ENCODE results near the gene TNFAIP8L2.

Gene TNFAIP8L2

GRCh38 chr1:151156515-151156819 is at the start of gene TNFAIP8L2:
Gene TNFAIP8L2, plus strand, starts transcription at chr1:151156649. Its CDS starts 2,049 bp downstream, at chr1:151158698.
- TF ChIP-seq TEAD4 (IDR thresholded peaks at IDR 0.05) = no peak
- TF ChIP-seq MAX (IDR thresholded peaks at IDR 0.05) = no peak
- no peak for TF ChIP-seq NFIC (IDR thresholded peaks at IDR 0.05)
- TF ChIP-seq TAF1 (IDR thresholded peaks at IDR 0.05; ENCODE audit: low read depth) = no peak
- no peak for TF ChIP-seq EP300 (IDR thresholded peaks at IDR 0.05; ENCODE audit: borderline replicate concordance)
- TF ChIP-seq EGR1 (IDR thresholded peaks at IDR 0.05) = no peak
- TF ChIP-seq USF1 (IDR thresholded peaks at IDR 0.05) = no peak
- no peak for TF ChIP-seq FOXM1 (IDR thresholded peaks at IDR 0.05; ENCODE audit: borderline replicate concordance, low read depth)
- no peak for TF ChIP-seq ZBTB7A (IDR thresholded peaks at IDR 0.05; ENCODE audit: low read depth)
- no peak for TF ChIP-seq YY1 (IDR thresholded peaks at IDR 0.05; ENCODE audit: low read depth)
- TF ChIP-seq CREB1 (IDR thresholded peaks at IDR 0.05; ENCODE audit: low read depth) = no peak

GRCh38 chr1:151106894-151107293 is 49.6 kb upstream of the TNFAIP8L2 start:
- TF ChIP-seq YY1 (IDR thresholded peaks at IDR 0.05; ENCODE audit: low read depth) = no peak
- no peak for TF ChIP-seq EP300 (IDR thresholded peaks at IDR 0.05; ENCODE audit: borderline replicate concordance)
- no peak for TF ChIP-seq TAF1 (IDR thresholded peaks at IDR 0.05; ENCODE audit: low read depth)
- TF ChIP-seq CREB1 (IDR thresholded peaks at IDR 0.05; ENCODE audit: low read depth) = no peak
- TF ChIP-seq EGR1 (IDR thresholded peaks at IDR 0.05) = no peak
- TF ChIP-seq ZBTB7A (IDR thresholded peaks at IDR 0.05; ENCODE audit: low read depth) = no peak
- TF ChIP-seq MAX (IDR thresholded peaks at IDR 0.05) = no peak
- TF ChIP-seq RAD21 (IDR thresholded peaks at IDR 0.05; ENCODE audit: low read depth) = no peak
- no peak for TF ChIP-seq FOXM1 (IDR thresholded peaks at IDR 0.05; ENCODE audit: borderline replicate concordance, low read depth)
- TF ChIP-seq USF1 (IDR thresholded peaks at IDR 0.05) = no peak
- TF ChIP-seq NFIC (IDR thresholded peaks at IDR 0.05) = no peak
- TF ChIP-seq REST (IDR thresholded peaks at IDR 0.05; ENCODE audit: low read depth) = no peak
- no peak for TF ChIP-seq TCF12 (IDR thresholded peaks at IDR 0.05; ENCODE audit: low read depth)
- no peak for TF ChIP-seq CEBPB (IDR thresholded peaks at IDR 0.05)
- TF ChIP-seq TEAD4 (IDR thresholded peaks at IDR 0.05) = no peak

GRCh38 chr1:151108331-151108730 is 48.1 kb upstream of the TNFAIP8L2 start:
- TF ChIP-seq RAD21 (IDR thresholded peaks at IDR 0.05; ENCODE audit: low read depth) (no peak), ZBTB7A (IDR thresholded peaks at IDR 0.05; ENCODE audit: low read depth) (no peak)

- no peak for TF ChIP-seq CREB1 (IDR thresholded peaks at IDR 0.05; ENCODE audit: low read depth)
- no peak for TF ChIP-seq REST (IDR thresholded peaks at IDR 0.05; ENCODE audit: low read depth)
- no peak for TF ChIP-seq FOXM1 (IDR thresholded peaks at IDR 0.05; ENCODE audit: borderline replicate concordance, low read depth)
- no peak for TF ChIP-seq ZBTB7A (IDR thresholded peaks at IDR 0.05; ENCODE audit: low read depth)
- TF ChIP-seq EGR1 (IDR thresholded peaks at IDR 0.05) = no peak
- TF ChIP-seq RAD21 (IDR thresholded peaks at IDR 0.05; ENCODE audit: low read depth) = no peak
- no peak for TF ChIP-seq TCF12 (IDR thresholded peaks at IDR 0.05; ENCODE audit: low read depth)
- TF ChIP-seq CEBPB (IDR thresholded peaks at IDR 0.05) = no peak
- no peak for TF ChIP-seq USF1 (IDR thresholded peaks at IDR 0.05)
- no peak for TF ChIP-seq YY1 (IDR thresholded peaks at IDR 0.05; ENCODE audit: low read depth)
- no peak for TF ChIP-seq TEAD4 (IDR thresholded peaks at IDR 0.05)
- no peak for TF ChIP-seq TAF1 (IDR thresholded peaks at IDR 0.05; ENCODE audit: low read depth)
- no peak for TF ChIP-seq NFIC (IDR thresholded peaks at IDR 0.05)
Observed at GRCh38 chr1:151113877-151114276, 42.6 kb upstream of the TNFAIP8L2 start.

- TF ChIP-seq CEBPB (IDR thresholded peaks at IDR 0.05) (no peak), MAX (IDR thresholded peaks at IDR 0.05) (no peak), NFIC (IDR thresholded peaks at IDR 0.05) (no peak), CREB1 (IDR thresholded peaks at IDR 0.05; ENCODE audit: low read depth) (no peak)
Observed at GRCh38 chr1:151124763-151125403, 31.6 kb upstream of the TNFAIP8L2 start.
